ENCODE measurements around the gene FOXE1. TPM values are rescaled to one million over a fixed set of nuclear protein-coding genes. Genes with fewer than 3 reads are reported as not detected.

FOXE1 gene
- polyA plus RNA-seq, 1 experiment: 0.07 TPM

- H3K9me3 ChIP-seq (ENCODE audit: control insufficient read depth, insufficient read depth, low read length): peaks cover 9% of the 10 kb centered on the region; the same call in 1 of the 2 replicates
- ChIA-PET CTCF (no interaction called here), POLR2A (no interaction called here)
- H3K4me3 ChIP-seq (ENCODE audit: low read depth, low read length): no peak overlapping the region
- no peak for DNase-seq (ENCODE audit: low read depth, low spot score)
- peaks cover 87% of the 10 kb centered on the region for H3K27me3 ChIP-seq (ENCODE audit: control insufficient read depth, insufficient read depth, low read length)
- no peak overlapping the region for H3K27ac ChIP-seq (ENCODE audit: low read depth, low read length)
- TF ChIP-seq, protein P1, sequence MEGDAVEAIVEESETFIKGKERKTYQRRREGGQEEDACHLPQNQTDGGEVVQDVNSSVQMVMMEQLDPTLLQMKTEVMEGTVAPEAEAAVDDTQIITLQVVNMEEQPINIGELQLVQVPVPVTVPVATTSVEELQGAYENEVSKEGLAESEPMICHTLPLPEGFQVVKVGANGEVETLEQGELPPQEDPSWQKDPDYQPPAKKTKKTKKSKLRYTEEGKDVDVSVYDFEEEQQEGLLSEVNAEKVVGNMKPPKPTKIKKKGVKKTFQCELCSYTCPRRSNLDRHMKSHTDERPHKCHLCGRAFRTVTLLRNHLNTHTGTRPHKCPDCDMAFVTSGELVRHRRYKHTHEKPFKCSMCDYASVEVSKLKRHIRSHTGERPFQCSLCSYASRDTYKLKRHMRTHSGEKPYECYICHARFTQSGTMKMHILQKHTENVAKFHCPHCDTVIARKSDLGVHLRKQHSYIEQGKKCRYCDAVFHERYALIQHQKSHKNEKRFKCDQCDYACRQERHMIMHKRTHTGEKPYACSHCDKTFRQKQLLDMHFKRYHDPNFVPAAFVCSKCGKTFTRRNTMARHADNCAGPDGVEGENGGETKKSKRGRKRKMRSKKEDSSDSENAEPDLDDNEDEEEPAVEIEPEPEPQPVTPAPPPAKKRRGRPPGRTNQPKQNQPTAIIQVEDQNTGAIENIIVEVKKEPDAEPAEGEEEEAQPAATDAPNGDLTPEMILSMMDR (IDR thresholded peaks at IDR 0.05; ENCODE audit: low read depth, low read length): no peak
Measured at GRCh38 chr9:97852001-97852398, 1.0 kb upstream of the FOXE1 start.

GRCh38 chr9:97852399-97853055 lies 499 bp upstream of the FOXE1 start:
- no peak for DNase-seq (ENCODE audit: low read depth, low spot score)
- H3K9me3 ChIP-seq (ENCODE audit: control insufficient read depth, insufficient read depth, low read length): peaks cover 9% of the 10 kb centered on the region; the same call in 1 of the 2 replicates
- ChIA-PET POLR2A (no interaction called here), CTCF (no interaction called here)
- TF ChIP-seq, protein P1 (IDR thresholded peaks at IDR 0.05; ENCODE audit: low read depth, low read length): no peak
- peaks cover 87% of the 10 kb centered on the region for H3K27me3 ChIP-seq (ENCODE audit: control insufficient read depth, insufficient read depth, low read length)
- no peak overlapping the region for H3K4me3 ChIP-seq (ENCODE audit: low read depth, low read length)
- no peak overlapping the region for H3K27ac ChIP-seq (ENCODE audit: low read depth, low read length)

DNA sequence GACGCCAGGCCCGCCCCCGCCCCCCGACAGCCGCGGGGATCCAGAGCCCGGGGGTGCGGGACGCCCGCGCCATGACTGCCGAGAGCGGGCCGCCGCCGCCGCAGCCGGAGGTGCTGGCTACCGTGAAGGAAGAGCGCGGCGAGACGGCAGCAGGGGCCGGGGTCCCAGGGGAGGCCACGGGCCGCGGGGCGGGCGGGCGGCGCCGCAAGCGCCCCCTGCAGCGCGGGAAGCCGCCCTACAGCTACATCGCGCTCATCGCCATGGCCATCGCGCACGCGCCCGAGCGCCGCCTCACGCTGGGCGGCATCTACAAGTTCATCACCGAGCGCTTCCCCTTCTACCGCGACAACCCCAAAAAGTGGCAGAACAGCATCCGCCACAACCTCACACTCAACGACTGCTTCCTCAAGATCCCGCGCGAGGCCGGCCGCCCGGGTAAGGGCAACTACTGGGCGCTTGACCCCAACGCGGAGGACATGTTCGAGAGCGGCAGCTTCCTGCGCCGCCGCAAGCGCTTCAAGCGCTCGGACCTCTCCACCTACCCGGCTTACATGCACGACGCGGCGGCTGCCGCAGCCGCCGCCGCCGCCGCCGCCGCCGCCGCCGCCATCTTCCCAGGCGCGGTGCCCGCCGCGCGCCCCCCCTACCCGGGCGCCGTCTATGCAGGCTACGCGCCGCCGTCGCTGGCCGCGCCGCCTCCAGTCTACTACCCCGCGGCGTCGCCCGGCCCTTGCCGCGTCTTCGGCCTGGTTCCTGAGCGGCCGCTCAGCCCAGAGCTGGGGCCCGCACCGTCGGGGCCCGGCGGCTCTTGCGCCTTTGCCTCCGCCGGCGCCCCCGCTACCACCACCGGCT lies 1.0 kb downstream of the FOXE1 start:
- ChIA-PET POLR2A (no interaction called here), CTCF (interaction anchor here (0.6 to 1.1 kb wide), 5 partner anchors 10 to 935 kb away, joined by 3 to 7 read pairs (median 4); no protein-coding TSS in a partner anchor)
- peaks cover 85% of the 10 kb centered on the region for H3K27me3 ChIP-seq (ENCODE audit: control insufficient read depth, insufficient read depth, low read length)
- no peak for DNase-seq (ENCODE audit: low read depth, low spot score)
- H3K4me3 ChIP-seq (ENCODE audit: low read depth, low read length): peak overlapping the region; percentile 34
- no peak overlapping the region for H3K27ac ChIP-seq (ENCODE audit: low read depth, low read length)
- H3K9me3 ChIP-seq (ENCODE audit: control insufficient read depth, insufficient read depth, low read length): peaks cover 9% of the 10 kb centered on the region; the same call in 1 of the 2 replicates
- TF ChIP-seq, protein P1 (IDR thresholded peaks at IDR 0.05; ENCODE audit: low read depth, low read length): no peak

DNA sequence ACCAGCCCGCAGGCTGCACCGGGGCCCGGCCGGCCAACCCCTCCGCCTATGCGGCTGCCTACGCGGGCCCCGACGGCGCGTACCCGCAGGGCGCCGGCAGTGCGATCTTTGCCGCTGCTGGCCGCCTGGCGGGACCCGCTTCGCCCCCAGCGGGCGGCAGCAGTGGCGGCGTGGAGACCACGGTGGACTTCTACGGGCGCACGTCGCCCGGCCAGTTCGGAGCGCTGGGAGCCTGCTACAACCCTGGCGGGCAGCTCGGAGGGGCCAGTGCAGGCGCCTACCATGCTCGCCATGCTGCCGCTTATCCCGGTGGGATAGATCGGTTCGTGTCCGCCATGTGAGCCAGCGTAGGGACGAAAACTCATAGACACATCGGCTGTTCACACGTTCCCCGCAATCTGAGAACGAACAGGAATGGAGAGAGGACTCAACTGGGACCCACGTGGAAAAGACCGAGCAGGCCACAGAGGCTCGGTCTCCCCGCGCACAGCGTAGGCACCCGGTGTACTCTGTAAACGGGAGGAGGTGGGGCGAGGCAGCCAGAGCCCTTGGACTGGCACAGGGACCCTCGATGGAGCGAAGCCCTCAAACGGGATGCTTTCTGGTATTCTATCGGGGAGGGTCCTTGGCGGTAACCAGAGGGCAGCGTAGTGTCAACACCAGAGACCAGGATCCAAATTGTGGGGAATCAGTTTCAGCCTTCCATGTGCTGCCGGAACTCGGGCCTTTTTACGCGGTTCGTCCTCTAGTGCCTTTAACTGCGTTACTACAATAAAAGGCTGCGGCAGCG lies 1.9 kb downstream of the FOXE1 start:
- Histone ChIP-seq H3K27me3 (ENCODE audit: control insufficient read depth, insufficient read depth, low read length) (peaks cover 85% of the 10 kb centered on the region), H3K4me3 (ENCODE audit: low read depth, low read length) (no peak overlapping the region), H3K9me3 (ENCODE audit: control insufficient read depth, insufficient read depth, low read length) (peaks cover 9% of the 10 kb centered on the region; the same call in 1 of the 2 replicates), H3K27ac (ENCODE audit: low read depth, low read length) (no peak overlapping the region)
- ChIA-PET POLR2A (no interaction called here), CTCF (no interaction called here)
- TF ChIP-seq, protein P1 (IDR thresholded peaks at IDR 0.05; ENCODE audit: low read depth, low read length): no peak
- DNase-seq (ENCODE audit: low read depth, low spot score): no peak
